ENCODE results near the gene C2orf92.

C2orf92 gene

DNA sequence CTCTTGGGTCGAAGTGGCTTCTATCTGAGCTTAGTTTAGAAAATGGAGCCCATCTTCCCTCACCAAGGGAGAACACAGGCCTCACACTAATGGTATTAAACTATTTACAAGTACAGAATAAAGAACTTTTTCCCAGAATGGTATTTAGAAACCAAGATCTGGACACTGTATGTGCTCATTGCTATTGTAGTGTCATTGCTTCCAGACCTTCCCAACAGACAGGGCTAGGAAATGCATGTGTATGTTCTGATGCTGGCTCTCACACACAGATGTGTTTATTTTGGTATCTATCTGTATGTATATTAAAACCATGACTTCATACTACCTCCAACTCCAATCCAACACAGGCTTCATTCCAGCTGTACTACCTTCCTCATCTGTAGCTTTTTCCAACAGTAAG is 15.6 kb upstream of the C2orf92 start:
- peak; percentile 88 for TF ChIP-seq SETDB1 (IDR thresholded peaks at IDR 0.05; ENCODE audit: insufficient read length, low read length)
- TF ChIP-seq ZFHX2 (tag by site-specific recombination; conservative IDR thresholded peaks at IDR 0.05): no peak
- CTCF ChIA-PET: interaction anchor here (0.5 to 0.9 kb wide), 2 partner anchors 8 to 12 kb away, joined by 3 read pairs; no protein-coding TSS in a partner anchor
- POLR2A ChIA-PET: interaction anchor here (1.0 to 4.8 kb wide), 3 partner anchors 8 to 11 kb away, joined by 4 to 16 read pairs (median 5); partner anchors contain the start of gene COX5B
- peaks cover under 1 to 64% of the 10 kb centered on the region in 2 experiments; a peak in 1 of 3 replicates for H3K36me3 ChIP-seq (ENCODE audit: control insufficient read depth in 2 of 2, insufficient read depth in 1 of 2, low read length in 2 of 2)
- no peak overlapping the region for H3K4me3 ChIP-seq (ENCODE audit: low read depth, low read length)
- H3K27ac ChIP-seq (ENCODE audit: extremely low read depth, low read depth, low read length): no peak overlapping the region
- no peaks in the 10 kb centered on the region for H3K9me3 ChIP-seq (ENCODE audit: control insufficient read depth, insufficient read depth, low read depth, low read length)
- H3K4me1 ChIP-seq (ENCODE audit: control insufficient read depth, insufficient read depth, low read length): no peaks in the 10 kb centered on the region

DNA sequence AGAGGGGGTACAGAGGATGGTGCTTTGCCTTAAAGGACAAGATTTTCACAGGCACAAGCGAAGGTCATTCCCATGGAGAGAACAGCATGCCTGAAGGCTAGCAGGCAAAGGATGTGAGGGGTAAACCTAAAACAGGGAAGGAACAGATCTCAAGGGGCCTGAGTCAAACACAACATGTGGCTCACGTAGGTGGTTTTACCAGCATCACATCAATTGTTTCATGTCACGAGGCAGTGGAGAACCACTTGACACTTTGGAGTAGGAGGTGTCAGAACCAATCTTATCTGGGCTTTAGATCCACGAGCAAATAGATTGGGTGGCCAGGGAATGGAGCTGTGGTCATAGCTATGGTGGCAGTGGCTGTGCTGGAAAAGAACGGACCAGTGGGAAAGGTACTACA is 15.2 kb upstream of the C2orf92 start:
- H3K27ac ChIP-seq (ENCODE audit: extremely low read depth, low read depth, low read length): no peak overlapping the region
- H3K4me3 ChIP-seq (ENCODE audit: low read depth, low read length): no peak overlapping the region
- H3K9me3 ChIP-seq (ENCODE audit: control insufficient read depth, insufficient read depth, low read depth, low read length): no peaks in the 10 kb centered on the region
- ChIA-PET POLR2A (interaction anchor here (1.0 to 4.8 kb wide), 3 partner anchors 8 to 10 kb away, joined by 4 to 16 read pairs (median 5); partner anchors contain the start of gene COX5B), CTCF (no interaction called here)
- TF ChIP-seq ZNF354C (tag by site-specific recombination; IDR thresholded peaks at IDR 0.05; ENCODE audit: borderline replicate concordance, low read depth): no peak
- TF ChIP-seq SETDB1 (IDR thresholded peaks at IDR 0.05; ENCODE audit: insufficient read length, low read length): no peak
- no peak for TF ChIP-seq KLF10 (tag by site-specific recombination; IDR thresholded peaks at IDR 0.05)
- no peak for TF ChIP-seq SP2 (tag by site-specific recombination; IDR thresholded peaks at IDR 0.05)
- TF ChIP-seq MEIS1 (CRISPR knock-in tag; IDR thresholded peaks at IDR 0.05; ENCODE audit: borderline replicate concordance): no peak
- TF ChIP-seq ZNF174 (tag by site-specific recombination; IDR thresholded peaks at IDR 0.05): no peak
- no peak for TF ChIP-seq ZNF10 (tag by site-specific recombination; IDR thresholded peaks at IDR 0.05)
- peaks cover 0 to 64% of the 10 kb centered on the region in 2 experiments; a peak in 1 of 3 replicates for H3K36me3 ChIP-seq (ENCODE audit: control insufficient read depth in 2 of 2, insufficient read depth in 1 of 2, low read length in 2 of 2)
- H3K4me1 ChIP-seq (ENCODE audit: control insufficient read depth, insufficient read depth, low read length): no peaks in the 10 kb centered on the region

DNA sequence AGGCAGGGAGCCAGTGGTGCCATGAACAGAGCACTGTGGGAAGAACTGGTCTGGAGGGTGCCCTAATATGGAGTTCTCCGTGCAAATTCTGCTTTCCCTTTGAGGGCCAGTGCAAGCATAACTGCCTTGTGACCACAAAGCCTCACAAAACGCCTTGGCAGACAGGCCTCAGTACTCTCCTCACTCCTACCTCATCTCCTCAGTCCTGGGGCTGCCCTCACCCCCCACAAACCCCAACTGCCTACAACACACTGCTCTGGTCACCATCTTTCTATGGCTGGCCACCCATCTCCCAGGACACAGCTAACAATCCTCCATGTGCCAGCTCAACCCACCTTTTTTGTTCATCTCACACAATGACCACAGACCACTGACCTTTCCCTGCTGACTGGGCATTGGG is 14.7 kb upstream of the C2orf92 start:
- ChIA-PET POLR2A (interaction anchor here (1.0 to 4.8 kb wide), 3 partner anchors 8 to 10 kb away, joined by 4 to 16 read pairs (median 5); partner anchors contain the start of gene COX5B), CTCF (interaction anchor here (0.8 kb wide), 1 partner anchor 64 kb away, joined by 3 read pairs; no protein-coding TSS in a partner anchor)
- H3K36me3 ChIP-seq (ENCODE audit: control insufficient read depth in 2 of 2, insufficient read depth in 1 of 2, low read length in 2 of 2): peaks cover 0 to 64% of the 10 kb centered on the region in 2 experiments; a peak in 2 of 3 replicates
- H3K4me3 ChIP-seq (ENCODE audit: low read depth, low read length): no peak overlapping the region
- H3K27ac ChIP-seq (ENCODE audit: extremely low read depth, low read depth, low read length): no peak overlapping the region
- H3K9me3 ChIP-seq (ENCODE audit: control insufficient read depth, insufficient read depth, low read depth, low read length): no peaks in the 10 kb centered on the region
- H3K4me1 ChIP-seq (ENCODE audit: control insufficient read depth, insufficient read depth, low read length): no peaks in the 10 kb centered on the region
- TF ChIP-seq, protein P1, sequence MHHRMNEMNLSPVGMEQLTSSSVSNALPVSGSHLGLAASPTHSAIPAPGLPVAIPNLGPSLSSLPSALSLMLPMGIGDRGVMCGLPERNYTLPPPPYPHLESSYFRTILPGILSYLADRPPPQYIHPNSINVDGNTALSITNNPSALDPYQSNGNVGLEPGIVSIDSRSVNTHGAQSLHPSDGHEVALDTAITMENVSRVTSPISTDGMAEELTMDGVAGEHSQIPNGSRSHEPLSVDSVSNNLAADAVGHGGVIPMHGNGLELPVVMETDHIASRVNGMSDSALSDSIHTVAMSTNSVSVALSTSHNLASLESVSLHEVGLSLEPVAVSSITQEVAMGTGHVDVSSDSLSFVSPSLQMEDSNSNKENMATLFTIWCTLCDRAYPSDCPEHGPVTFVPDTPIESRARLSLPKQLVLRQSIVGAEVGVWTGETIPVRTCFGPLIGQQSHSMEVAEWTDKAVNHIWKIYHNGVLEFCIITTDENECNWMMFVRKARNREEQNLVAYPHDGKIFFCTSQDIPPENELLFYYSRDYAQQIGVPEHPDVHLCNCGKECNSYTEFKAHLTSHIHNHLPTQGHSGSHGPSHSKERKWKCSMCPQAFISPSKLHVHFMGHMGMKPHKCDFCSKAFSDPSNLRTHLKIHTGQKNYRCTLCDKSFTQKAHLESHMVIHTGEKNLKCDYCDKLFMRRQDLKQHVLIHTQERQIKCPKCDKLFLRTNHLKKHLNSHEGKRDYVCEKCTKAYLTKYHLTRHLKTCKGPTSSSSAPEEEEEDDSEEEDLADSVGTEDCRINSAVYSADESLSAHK (tag by site-specific recombination; IDR thresholded peaks at IDR 0.05): no peak
- TF ChIP-seq WT1 (tag by site-specific recombination; IDR thresholded peaks at IDR 0.05) (no peak), ZNF423 (tag by site-specific recombination; IDR thresholded peaks at IDR 0.05) (no peak), ZFP41 (tag by site-specific recombination; IDR thresholded peaks at IDR 0.05; ENCODE audit: borderline replicate concordance) (no peak), ZNF221 (tag by site-specific recombination; IDR thresholded peaks at IDR 0.05; ENCODE audit: borderline replicate concordance) (no peak), ZNF23 (tag by site-specific recombination; IDR thresholded peaks at IDR 0.05; ENCODE audit: borderline replicate concordance) (no peak), ZFP3 (tag by site-specific recombination; IDR thresholded peaks at IDR 0.05; ENCODE audit: low read depth) (no peak)
- TF ChIP-seq, protein P2, sequence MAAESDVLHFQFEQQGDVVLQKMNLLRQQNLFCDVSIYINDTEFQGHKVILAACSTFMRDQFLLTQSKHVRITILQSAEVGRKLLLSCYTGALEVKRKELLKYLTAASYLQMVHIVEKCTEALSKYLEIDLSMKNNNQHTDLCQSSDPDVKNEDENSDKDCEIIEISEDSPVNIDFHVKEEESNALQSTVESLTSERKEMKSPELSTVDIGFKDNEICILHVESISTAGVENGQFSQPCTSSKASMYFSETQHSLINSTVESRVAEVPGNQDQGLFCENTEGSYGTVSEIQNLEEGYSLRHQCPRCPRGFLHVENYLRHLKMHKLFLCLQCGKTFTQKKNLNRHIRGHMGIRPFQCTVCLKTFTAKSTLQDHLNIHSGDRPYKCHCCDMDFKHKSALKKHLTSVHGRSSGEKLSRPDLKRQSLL (tag by site-specific recombination; IDR thresholded peaks at IDR 0.05): no peak
- TF ChIP-seq, protein P3, sequence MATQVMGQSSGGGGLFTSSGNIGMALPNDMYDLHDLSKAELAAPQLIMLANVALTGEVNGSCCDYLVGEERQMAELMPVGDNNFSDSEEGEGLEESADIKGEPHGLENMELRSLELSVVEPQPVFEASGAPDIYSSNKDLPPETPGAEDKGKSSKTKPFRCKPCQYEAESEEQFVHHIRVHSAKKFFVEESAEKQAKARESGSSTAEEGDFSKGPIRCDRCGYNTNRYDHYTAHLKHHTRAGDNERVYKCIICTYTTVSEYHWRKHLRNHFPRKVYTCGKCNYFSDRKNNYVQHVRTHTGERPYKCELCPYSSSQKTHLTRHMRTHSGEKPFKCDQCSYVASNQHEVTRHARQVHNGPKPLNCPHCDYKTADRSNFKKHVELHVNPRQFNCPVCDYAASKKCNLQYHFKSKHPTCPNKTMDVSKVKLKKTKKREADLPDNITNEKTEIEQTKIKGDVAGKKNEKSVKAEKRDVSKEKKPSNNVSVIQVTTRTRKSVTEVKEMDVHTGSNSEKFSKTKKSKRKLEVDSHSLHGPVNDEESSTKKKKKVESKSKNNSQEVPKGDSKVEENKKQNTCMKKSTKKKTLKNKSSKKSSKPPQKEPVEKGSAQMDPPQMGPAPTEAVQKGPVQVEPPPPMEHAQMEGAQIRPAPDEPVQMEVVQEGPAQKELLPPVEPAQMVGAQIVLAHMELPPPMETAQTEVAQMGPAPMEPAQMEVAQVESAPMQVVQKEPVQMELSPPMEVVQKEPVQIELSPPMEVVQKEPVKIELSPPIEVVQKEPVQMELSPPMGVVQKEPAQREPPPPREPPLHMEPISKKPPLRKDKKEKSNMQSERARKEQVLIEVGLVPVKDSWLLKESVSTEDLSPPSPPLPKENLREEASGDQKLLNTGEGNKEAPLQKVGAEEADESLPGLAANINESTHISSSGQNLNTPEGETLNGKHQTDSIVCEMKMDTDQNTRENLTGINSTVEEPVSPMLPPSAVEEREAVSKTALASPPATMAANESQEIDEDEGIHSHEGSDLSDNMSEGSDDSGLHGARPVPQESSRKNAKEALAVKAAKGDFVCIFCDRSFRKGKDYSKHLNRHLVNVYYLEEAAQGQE (tag by site-specific recombination; IDR thresholded peaks at IDR 0.05): no peak
- TF ChIP-seq, protein P4, sequence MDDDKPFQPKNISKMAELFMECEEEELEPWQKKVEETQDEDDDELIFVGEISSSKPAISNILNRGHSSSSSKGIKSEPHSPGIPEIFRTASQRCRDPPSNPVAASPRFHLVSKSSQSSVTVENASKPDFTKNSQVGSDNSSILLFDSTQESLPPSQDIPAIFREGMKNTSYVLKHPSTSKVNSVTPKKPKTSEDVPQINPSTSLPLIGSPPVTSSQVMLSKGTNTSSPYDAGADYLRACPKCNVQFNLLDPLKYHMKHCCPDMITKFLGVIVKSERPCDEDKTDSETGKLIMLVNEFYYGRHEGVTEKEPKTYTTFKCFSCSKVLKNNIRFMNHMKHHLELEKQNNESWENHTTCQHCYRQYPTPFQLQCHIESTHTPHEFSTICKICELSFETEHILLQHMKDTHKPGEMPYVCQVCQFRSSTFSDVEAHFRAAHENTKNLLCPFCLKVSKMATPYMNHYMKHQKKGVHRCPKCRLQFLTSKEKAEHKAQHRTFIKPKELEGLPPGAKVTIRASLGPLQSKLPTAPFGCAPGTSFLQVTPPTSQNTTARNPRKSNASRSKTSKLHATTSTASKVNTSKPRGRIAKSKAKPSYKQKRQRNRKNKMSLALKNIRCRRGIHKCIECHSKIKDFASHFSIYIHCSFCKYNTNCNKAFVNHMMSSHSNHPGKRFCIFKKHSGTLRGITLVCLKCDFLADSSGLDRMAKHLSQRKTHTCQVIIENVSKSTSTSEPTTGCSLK (tag by site-specific recombination; IDR thresholded peaks at IDR 0.05): no peak
- TF ChIP-seq, protein P5, sequence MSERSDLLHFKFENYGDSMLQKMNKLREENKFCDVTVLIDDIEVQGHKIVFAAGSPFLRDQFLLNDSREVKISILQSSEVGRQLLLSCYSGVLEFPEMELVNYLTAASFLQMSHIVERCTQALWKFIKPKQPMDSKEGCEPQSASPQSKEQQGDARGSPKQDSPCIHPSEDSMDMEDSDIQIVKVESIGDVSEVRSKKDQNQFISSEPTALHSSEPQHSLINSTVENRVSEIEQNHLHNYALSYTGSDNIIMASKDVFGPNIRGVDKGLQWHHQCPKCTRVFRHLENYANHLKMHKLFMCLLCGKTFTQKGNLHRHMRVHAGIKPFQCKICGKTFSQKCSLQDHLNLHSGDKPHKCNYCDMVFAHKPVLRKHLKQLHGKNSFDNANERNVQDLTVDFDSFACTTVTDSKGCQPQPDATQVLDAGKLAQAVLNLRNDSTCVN (tag by site-specific recombination; optimal IDR thresholded peaks at IDR 0.05): no peak
